Lung (tissue), 12 donors: Measurements from ENCODE around the gene CACNA1D. TPM values are rescaled to one million over a fixed set of nuclear protein-coding genes. Genes with fewer than 3 reads are reported as not detected.

Source experiments
- ATAC-seq: fragments of 200-7000 bp; cut with Tn5 transposase; one replicate; pipeline ENCODE4 v1.9.1; 2020; ENCODE audit warnings: moderate number of reproducible peaks; ENCODE audit not compliant: insufficient read depth, low FRiP score
- DNase-seq, 3 donors: peaks; one replicate each; pipeline ENCODE4 v3.0.0-alpha.2; 2013 to 2017
- H3K27ac ChIP-seq, 2 donors: one replicate each; pipeline ENCODE4 v1.5.1; 2013; ENCODE audit warnings: mild to moderate bottlenecking in 2 of 2, moderate library complexity in 2 of 2, control low read depth in 1 of 2, inconsistent platforms in 1 of 2, low read depth in 1 of 2, low read length in 1 of 2
- H3K27me3 ChIP-seq, 3 donors: one replicate each; pipeline ENCODE4 v1.5.1; 2013; ENCODE audit warnings: low read length in 2 of 3; ENCODE audit not compliant: control insufficient read depth in 3 of 3, insufficient read depth in 3 of 3
- H3K36me3 ChIP-seq, 4 donors: one replicate each; pipeline ENCODE4 v1.5.1; 2013; ENCODE audit warnings: low read length in 4 of 4, mild to moderate bottlenecking in 1 of 4, moderate library complexity in 1 of 4; ENCODE audit not compliant: control insufficient read depth in 4 of 4, insufficient read depth in 4 of 4
- H3K4me1 ChIP-seq, 5 donors: one replicate each; pipeline ENCODE4 v1.5.1; 2013; ENCODE audit warnings: low read length in 5 of 5, mild to moderate bottlenecking in 2 of 5, moderate library complexity in 1 of 5; ENCODE audit not compliant: control insufficient read depth in 5 of 5, insufficient read depth in 5 of 5
- H3K4me3 ChIP-seq: one replicate; pipeline ENCODE4 v1.5.1; 2013; ENCODE audit warnings: mild to moderate bottlenecking, control low read depth, moderate library complexity
- H3K9ac ChIP-seq, 2 donors: one replicate each; pipeline ENCODE4 v1.5.1; 2013; ENCODE audit warnings: low read length in 2 of 2, control low read depth in 1 of 2; ENCODE audit not compliant: insufficient read depth in 1 of 2
- H3K9me3 ChIP-seq, 4 donors: one replicate each; pipeline ENCODE4 v1.5.1; 2013; ENCODE audit warnings: low read length in 3 of 4, mild to moderate bottlenecking in 1 of 4, moderate library complexity in 1 of 4; ENCODE audit not compliant: control insufficient read depth in 4 of 4, insufficient read depth in 3 of 4
- CTCF ChIP-seq: IDR thresholded peaks from 2 replicates; pipeline ENCODE4 v1.5.1; 2012; ENCODE audit warnings: mild to moderate bottlenecking; ENCODE audit errors: control extremely low read depth, extremely low read depth
- WGBS, 2 donors: extraction: QIAGEN DNeasy Blood & Tissue Kit; methylation state at CpG; one replicate each; pipeline ENCODE4 v1.1.7; 2013; 5-methylcytosine and 5-hydroxymethylcytosine counted together
- polyA plus RNA-seq, 2 donors: library from polyadenylated mRNA; stranded (reverse); fragments of 200-250 nt; gene quantifications; one replicate each; pipeline ENCODE4 v1.2.1, GENCODE V29; 2013
- total RNA-seq, 2 donors: library from RNA; depleted of rRNA in 1 of 2; stranded (reverse); fragments of >200 nt in 1 of 2; gene quantifications; one replicate each; pipeline ENCODE4 v1.2.1, GENCODE V29; 2014 to 2021
- donor health status: control.
- donor health status: control.
- donor health status: Bipolar disorder and iron deficiency.
- donor health status: healthy.
- donor health status: DM: yes; HTN: yes; CAD: no.

CACNA1D gene
- total and polyA plus RNA-seq, 4 donors, result 2.7 to 96.8 (median 23.1) TPM

GRCh38 chr3:53545310-53545995 lies 51.0 kb downstream of the CACNA1D start:
- Histone ChIP-seq H3K9me3 (no peaks in the 10 kb centered on the region), H3K27ac (no peak overlapping the region), H3K9ac (peak overlapping the region in 1 of 2 donors; percentile 9), H3K4me1 (peaks cover 0 to 19% (median 6%) of the 10 kb centered on the region in 5 donors), H3K27me3 (no peaks in the 10 kb centered on the region), H3K4me3 (no peak overlapping the region), H3K36me3 (peaks cover 0 to 17% (median 3%) of the 10 kb centered on the region in 4 donors)
- no peak for ATAC-seq
- WGBS, 2 donors, result 70 to 85% methylated on average over 10 of the region's 10 CpGs
- DNase-seq, result peak in 1 of 3 donors; percentile 38
- no peak for TF ChIP-seq CTCF

- DNase-seq, result no peak
- no peak for TF ChIP-seq CTCF
- peak overlapping the region in 1 of 2 donors; percentile 32 for H3K27ac ChIP-seq
- peaks cover 0 to 17% (median 3%) of the 10 kb centered on the region in 4 donors for H3K36me3 ChIP-seq
- peaks cover 0 to 19% (median 6%) of the 10 kb centered on the region in 5 donors for H3K4me1 ChIP-seq
- H3K27me3 ChIP-seq, result no peaks in the 10 kb centered on the region
- H3K4me3 ChIP-seq, result no peak overlapping the region
- WGBS, 2 donors, result 75 to 83% methylated on average over 7 of the region's 7 CpGs
- no peaks in the 10 kb centered on the region for H3K9me3 ChIP-seq
- ATAC-seq, result no peak
- no peak overlapping the region for H3K9ac ChIP-seq
Observed at GRCh38 chr3:53545996-53546359, 51.6 kb downstream of the CACNA1D start.

GRCh38 chr3:53547327-53547726 lies 52.9 kb downstream of the CACNA1D start:
- Histone ChIP-seq H3K9ac (no peak overlapping the region), H3K4me1 (peaks cover 0 to 21% (median 6%) of the 10 kb centered on the region in 5 donors), H3K27me3 (no peaks in the 10 kb centered on the region), H3K27ac (no peak overlapping the region), H3K36me3 (peaks cover 0 to 14% (median 3%) of the 10 kb centered on the region in 4 donors), H3K4me3 (no peak overlapping the region), H3K9me3 (no peaks in the 10 kb centered on the region)
- 82 to 88% methylated on average over 8 of the region's 8 CpGs for WGBS, 2 donors
- ATAC-seq (no peak), DNase-seq (no peak)
- TF ChIP-seq CTCF, result no peak
